HG02884 (cell line): ENCODE data around the gene SCOC.
A peak's percentile ranks its signal among the peaks of the same experiment; 100 is the strongest.

ENCODE experiments used
- ATAC-seq: cut with Tn5 transposase; IDR thresholded peaks from one replicate; pipeline ENCODE4 v1.9.1; 2021; ENCODE audit warnings: mild to moderate bottlenecking, moderate library complexity; ENCODE audit not compliant: unreplicated experiment

SCOC gene

DNA sequence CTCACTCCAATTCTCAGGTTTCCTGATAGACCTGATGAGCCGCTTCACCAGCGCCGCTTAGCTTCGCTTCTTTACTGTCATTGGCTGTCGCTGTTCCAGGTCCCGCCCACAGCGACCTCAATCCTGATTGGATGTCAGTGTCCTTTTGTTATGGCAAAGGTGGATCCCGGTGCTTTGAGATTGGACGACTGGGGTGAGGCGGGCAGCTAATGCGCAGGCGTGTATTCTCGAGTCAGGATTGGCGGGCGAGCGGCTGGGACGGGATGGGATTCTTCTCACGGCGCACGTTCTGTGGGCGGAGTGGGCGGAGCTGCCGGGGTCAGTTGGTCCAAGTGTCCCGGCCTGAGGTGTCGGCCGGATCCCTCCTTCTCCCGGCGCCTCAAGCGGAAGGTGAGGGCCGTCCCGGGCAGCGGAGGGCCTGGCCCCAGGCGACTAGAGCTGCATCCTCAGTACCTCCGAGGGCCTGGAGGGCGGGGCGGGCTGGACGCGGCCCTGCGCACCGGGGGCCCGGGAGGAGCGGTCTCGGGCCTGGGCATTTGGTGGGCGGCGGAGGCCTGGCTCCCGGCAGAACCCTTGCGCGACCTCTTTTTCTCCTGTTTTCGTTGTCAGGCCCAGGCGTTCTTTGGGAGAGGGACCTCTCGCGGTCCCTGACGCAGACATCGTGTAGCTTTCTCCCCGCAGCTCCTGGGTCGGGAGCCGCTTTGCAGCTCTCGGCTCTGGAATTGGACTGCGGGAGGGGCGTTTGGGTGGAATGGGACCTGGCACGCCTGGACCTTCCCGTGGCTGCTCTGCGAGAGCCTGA, at the start of gene SCOC:
TSS of gene SCOC (plus strand) at position 319 of the 802 bp plus-strand sequence. CDS start 5,525 bp downstream, outside the sequence.
- ATAC-seq = peak; percentile 94

DNA sequence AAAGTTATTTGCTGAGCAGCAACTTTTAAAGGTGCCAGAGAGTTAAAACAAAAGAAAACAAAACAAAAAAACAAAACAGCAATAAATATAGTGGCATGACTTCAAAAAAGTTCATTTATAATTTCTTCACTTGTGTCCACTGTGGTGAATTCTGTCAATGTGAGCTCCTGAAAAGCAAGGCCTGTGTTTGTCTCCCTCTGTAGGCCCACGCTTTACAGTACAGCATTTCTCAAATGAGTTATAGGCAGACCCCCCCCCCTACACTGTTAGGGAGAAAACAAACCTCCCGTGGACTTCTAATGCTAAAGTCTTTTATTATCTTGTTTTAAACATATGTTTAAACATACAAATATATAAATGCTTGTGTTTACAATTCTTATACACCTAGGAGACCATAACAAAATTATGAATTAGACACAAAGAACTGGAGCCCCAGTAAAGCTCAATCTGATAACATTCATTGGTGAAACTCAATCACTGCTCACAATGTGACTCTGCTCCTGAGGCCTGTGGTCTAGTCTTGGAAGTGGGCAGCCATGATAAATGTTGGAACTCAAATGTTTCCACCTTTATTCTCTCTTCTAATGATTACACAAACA, 47.0 kb upstream of the SCOC start:
- no peak for ATAC-seq

DNA sequence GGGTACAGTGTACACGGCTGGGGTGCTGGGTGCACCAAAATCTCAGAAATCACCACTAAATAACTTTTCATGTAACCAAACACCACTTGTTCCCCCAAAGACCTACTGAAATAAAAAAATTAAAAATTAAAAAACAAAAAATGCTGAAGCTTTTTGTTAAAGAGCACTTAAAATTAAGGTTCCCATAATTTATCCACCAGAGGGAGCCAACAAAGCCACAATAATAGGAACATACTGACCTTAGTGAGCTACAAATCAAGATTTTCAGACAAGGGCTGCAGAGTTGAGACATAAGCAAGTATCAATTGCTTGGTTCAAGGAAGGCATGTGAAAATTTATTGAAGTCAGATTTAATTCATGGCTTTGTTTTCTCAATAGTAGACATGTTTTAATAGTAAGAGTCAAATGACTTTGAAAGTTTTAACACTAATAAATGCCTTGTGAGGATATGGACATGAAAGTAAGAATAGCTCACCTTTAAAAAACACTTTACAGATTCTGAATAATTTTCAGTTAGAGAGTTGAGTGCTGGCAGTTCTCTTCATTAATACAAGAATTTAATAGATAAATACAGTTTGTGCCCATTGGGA, 43.0 kb upstream of the SCOC start:
- no peak for ATAC-seq

DNA sequence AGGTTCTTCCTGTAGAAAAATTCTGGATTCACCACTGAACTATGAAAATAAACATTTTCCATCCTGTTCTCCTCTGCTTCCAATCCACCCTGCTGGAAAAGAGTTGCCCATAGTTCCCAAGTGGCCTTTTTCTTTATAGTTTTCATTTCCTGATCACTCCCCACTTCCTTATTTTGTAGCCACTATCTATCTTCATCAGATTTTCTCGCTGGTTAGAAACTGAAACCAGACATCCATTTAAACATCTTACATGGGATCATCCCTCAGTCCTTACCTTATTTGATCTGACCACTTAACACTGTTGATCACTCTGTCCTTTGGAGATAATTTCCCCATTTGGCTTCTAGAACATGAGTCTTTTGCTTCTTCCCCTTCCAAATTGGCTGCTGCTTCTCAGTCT, 42.2 kb upstream of the SCOC start:
- ATAC-seq = no peak

DNA sequence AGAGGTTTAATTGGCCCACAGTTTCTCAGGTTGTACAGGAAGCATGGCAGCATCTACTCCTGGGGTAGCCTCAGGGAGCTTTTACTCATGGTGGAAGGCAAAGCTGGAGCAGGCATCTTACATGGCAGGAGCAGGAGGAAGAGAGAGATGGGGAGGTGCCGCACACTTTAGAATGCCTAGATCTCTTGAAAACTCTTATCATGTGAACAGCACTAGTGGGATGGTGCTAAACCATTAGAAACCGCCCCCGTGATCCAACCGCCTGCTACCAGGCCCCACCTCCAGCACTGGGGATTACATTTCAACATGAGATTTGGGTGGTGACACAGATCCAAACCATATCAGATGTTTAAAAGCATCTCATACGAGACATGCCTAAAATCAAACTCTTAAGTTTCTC, 41.6 kb upstream of the SCOC start:
- no peak for ATAC-seq

DNA sequence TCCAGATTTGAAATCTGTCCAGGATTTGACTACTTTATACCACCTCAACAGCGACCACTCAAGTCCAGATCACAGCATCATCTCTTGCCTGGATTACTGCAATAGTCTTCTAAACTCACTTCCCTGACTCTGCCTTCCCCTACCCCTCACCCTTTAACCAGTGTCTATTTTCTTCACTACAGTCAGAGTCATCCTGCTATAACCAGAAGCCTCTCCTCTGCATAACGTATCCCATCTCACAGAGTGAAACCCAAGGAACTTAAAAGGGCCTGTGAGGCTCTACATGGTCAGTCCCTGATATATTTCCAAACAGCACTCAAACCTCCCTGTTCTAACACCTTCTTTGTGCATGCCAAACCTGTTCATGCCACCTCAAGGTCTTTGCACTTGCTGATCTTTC, 40.7 kb upstream of the SCOC start:
- ATAC-seq = no peak

DNA sequence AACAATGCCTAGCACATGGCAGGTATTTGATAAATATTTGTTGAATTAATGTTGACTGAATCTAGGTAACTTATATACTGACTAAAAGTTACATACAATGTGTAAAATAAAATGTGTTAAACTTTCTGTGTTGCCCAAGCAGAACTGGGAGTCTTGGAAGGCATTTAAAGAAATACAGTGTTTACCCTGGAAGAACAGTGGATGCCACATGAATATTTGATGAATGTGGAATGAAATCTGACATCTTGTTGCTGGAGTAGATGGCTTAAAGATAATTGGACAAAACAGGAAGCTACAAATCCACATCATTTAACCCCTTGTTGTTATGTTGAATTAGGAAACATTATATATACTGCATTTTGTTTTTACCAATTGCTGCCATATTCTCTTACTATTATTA, 39.9 kb upstream of the SCOC start:
- ATAC-seq = no peak

DNA sequence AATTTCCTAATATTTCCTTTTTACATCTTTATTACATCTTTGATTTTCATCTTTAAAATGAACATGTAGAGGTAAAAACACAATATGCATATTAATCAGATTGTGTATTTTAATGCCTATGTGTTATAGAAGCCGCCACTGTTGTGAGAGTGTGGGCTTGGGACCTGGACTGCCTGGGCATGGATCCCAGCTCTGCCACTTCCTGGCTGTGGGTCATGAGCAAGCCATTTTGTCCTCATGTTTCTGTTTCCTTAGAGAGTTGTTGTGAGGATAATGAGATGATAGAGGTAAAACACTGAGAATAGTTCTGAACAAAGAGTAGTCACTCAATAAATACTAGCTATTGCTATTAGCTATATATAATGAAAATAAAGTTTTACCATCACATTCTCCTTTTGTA, 38.4 kb upstream of the SCOC start:
- ATAC-seq = no peak

DNA sequence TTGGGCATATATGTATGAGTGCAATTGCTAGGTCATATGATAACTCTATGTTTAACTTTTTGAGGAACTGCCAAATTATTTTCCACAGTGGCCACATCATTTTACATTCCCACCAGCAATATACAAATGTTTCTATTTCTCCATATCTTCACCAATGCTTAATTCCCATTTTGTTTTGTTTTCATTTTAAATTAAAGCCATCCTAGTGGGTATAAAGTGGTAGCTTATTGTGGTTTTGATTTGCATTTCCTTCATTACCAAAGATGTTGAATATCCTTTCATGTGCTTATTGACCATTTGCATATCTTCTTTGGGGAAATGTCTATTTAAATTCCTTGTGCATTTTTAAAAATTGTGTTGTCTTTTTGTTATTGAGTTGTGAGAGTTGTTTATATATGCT, 36.7 kb upstream of the SCOC start:
- no peak for ATAC-seq

DNA sequence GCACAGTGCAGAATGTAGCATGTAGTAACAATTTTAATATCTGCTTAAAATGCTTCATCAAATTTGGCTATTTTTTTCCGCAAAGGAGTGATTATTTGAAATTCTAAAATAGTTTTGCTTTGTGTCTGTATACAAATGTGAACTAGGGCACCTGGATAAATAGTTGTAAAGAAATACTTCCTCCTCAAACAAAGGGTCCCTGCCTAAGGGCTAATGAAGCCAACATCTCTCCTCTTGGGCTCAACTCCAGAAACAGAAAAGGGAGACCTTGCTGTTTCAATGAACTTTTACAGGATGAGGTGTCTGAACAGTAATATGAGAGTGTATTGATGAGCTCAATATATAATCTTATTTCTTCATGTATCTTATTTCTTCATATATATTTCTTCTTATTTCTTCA, 30.8 kb upstream of the SCOC start:
- ATAC-seq = no peak

DNA sequence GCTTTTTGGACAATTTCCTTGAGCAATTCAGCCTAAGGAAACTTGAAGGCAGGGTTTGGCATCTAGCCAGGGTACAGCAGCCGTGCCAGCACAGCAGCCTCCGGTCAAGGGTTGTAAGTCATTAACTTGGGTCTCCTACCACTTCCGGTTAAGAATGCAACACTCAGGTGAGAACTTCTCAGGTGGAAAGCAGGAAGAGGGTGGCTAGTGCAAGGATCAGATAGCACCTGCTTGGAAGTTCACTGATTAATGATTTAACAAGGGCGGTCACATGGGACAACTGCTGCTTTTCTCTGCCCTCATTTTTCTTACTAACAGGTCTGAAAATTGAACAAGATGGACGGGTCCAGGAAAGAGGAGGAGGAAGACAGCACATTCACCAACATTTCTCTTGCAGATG, 30.1 kb upstream of the SCOC start:
- ATAC-seq = no peak

DNA sequence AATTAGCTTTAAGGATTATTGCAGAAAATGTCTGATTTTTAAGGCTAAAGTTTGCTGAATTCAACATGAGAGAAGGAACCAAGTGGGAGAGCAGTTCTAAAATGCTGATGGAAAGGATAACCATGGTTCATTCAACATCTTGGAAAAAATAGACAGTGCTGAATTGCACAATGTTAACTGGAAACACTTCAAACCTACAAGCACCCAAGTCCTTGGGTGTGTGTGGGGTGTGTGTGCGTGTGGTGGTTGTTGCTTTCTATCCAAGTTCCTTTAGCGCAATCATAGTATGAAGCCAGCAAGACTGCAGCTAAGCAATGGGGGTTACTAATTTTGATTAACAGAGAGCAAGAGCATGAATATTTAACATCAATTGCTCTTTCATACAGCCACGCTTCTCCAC, 29.3 kb upstream of the SCOC start:
- no peak for ATAC-seq

DNA sequence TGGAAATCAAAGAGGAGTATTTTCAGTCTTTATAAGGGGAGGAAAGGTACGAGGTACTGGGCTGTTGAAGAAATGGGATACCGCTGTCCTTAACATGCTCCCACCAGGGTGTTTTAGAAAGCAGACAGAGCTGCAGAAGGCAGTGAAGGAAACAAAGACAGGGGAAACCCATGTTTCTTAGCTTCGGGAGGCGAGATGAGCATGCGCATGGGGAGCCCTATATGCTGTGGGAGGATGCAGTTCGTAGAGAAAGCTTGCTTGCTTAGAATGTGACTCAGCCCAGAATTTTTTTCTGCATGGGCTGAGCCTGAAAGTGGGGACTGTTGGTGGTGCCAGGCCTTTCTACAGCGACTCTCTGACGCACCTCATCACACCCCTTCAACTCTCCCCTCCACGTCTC, 28.8 kb upstream of the SCOC start:
- no peak for ATAC-seq

DNA sequence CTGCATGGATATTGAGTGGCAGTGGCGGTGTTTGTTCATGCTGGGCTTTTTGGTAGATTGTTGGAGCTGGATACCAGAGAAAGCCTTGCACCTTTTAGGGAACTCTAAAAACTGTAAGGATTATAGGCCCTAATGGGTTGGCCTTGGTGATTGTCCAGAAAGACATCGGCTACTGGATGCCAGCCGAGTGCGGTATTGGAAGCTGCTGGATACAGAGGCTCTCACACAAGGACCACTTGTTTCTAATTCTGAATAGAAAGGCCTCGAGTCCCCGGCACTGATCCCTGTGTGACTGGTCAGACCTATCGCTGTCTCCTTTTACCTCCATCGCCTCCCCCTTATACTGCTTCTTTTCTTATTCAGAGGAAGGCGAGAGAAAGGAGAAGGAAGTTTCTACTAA, 27.3 kb upstream of the SCOC start:
- ATAC-seq = no peak

DNA sequence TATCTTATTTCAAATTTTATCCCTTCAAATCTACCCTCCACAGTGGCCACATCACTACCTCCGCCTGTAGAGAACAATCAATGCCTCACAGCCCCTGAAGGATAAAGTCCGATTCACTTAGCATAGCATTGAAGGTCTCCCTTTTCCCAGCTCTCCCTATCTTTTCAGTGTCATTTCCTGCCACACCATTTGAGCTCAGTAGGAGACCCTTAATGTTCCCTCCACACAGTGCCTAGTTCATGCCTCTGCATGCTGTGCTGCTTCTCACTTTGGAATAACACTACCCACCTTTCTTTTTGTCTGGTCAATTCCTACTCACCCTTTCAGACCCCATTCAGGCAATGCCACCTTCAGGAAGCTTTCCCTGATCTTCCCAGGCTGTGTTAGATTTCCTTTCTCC, 23.6 kb upstream of the SCOC start:
- ATAC-seq = no peak

DNA sequence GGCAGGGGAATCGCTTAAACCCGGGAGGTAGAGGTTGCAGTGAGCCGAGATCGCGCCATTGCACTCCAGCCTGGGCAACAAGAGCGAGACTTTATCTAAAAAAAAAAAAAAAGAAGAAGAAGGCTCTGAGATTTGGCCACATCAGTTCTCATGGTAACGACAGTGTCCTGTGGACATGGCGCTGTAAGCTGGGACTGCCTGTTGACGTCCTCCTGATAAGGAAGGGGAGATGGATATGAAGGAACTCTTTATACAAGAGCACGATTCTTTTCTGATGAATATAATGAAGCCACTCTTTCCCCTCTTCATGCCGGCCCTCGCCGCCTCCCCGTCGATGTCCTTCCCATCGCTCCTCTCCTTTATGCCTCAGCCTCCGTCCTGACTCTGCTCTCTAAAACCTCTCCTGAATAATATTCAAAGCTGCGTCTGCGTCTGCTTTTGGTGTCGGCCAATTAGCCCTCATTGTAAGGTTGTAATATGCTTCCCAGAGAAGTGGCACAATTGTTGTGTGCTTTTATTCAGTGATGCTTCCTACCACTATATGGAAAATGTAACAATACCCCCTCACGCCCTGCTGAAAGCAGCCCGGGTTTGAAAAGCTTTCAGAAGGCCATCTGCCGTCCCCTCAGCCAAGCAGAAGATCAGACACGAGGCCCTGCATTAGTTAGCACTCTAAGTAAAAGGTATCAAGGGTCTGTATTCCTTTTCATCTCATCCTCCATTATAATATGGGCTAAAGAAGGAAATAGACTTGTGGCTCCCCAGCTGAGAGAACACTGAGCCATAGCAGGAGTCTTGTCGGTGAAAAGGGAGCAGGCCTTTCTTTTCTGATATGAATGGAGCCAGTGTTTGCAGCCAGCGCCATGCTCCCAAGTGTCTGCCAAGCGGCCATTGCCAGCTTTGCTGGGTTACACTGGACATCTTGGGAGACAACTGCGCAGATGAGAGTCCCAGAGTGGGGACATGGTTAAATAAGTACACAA, 22.1 kb upstream of the SCOC start:
- ATAC-seq = no peak

DNA sequence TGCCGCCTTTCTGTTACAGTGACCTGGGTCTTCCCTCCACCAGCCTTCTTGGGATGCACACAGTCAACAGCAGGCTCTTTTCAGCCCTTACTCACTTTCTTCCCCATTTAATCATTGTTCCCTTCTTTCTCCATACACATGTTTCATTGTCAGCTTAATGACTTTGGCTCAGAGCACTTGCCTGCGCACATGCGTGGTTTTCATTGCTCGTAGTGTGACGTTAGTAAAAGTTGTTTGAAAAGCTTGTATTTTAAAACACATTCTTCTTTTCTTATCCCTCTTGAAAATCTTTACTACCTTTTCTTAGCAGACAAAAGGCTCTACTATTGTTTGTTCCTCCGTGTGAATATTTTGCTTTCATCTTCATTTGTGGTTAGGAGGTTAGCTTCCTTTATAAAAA, 19.7 kb upstream of the SCOC start:
- ATAC-seq = no peak

DNA sequence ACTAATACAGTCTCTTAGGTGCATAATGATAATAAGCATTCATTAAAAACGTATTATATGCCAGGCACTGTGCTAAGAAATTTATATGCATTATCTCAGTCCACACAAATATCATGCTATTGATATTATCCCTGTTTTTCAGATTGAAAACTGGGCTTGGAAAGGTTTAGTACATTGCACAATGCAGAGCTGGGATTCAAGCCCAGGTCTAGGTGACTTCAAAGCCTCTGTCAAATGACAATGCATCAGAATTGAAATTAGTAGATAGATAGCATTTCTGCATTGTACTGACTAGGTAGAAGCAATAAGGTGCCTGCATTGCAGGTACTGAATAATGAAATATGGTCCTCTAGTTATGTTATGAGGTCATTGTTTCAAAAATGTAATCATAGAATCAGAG, 18.2 kb upstream of the SCOC start:
- ATAC-seq = no peak

DNA sequence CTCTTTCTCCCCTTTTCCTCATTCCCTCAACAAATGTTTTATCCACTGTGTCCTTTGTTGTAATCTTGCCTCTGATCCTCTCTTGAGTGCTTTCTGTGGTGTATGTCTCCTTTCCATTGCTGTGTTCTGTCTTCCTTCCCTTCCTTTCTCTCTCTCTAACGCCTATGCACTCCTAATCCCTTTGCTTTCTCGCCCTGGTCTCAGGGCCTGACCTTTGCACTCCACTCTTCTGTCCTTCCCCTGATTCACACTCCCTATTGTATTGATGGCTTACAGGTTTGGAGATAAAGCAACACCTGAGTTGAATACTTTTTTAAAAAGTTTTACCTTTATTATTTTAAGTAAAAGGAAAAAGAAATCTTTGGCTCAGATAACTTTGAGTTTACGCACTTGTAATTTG, 15.6 kb upstream of the SCOC start:
- no peak for ATAC-seq

DNA sequence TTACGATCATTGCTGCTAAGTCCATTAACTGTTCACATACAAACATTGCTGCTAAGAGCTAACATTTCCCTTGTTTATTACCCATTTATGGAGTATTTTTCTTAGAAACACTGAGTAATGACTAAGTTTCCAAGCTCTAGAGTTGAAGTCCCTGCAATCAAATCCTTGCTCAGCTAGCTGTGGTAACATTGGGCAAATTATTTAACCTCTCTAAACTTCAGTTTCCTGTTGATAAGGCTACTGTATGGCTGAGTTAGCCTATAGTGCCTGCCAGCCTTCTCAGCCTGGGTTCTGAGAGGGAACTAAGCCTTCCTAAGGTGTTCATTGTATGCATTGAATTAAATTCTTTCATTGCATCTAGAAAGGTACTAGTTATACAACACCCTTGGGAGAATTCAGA, 15.2 kb upstream of the SCOC start:
- no peak for ATAC-seq
